Measurements from ENCODE around the gene TUBG2.
"Not testable (repeated sequence)": the region's sequence is repeated elsewhere in the genome, so short reads cannot be mapped to it uniquely, and the experiment has no call there.

The TUBG2 gene

GRCh38 chr17:42655528-42655927, 3.6 kb upstream of the TUBG2 start:
- no peak for DNase-seq (ENCODE audit: low read depth)

- DNase-seq (ENCODE audit: low read depth), result no peak
Measured at GRCh38 chr17:42657824-42658588, 1.1 kb upstream of the TUBG2 start.

- DNase-seq (ENCODE audit: low read depth), result not testable (repeated sequence)
Measured at GRCh38 chr17:42659932-42660274, 819 bp downstream of the TUBG2 start.

- DNase-seq (ENCODE audit: low read depth), result no peak
Measured at GRCh38 chr17:42660692-42661345, 1.7 kb downstream of the TUBG2 start.

- no peak for DNase-seq (ENCODE audit: low read depth)
Measured at GRCh38 chr17:42665581-42666001, 6.5 kb downstream of the TUBG2 start.

- DNase-seq (ENCODE audit: low read depth), result not testable (repeated sequence)
Measured at GRCh38 chr17:42666126-42666525, 7.0 kb downstream of the TUBG2 start.

GRCh38 chr17:42667088-42667951, 8.2 kb downstream of the TUBG2 start:
- no peak for DNase-seq (ENCODE audit: low read depth)

GRCh38 chr17:42669705-42669976, 10.6 kb downstream of the TUBG2 start:
- DNase-seq (ENCODE audit: low read depth), result no peak

- no peak for DNase-seq (ENCODE audit: low read depth)
Measured at GRCh38 chr17:42669977-42670788, 11.1 kb downstream of the TUBG2 start.

GRCh38 chr17:42670789-42671657, 11.9 kb downstream of the TUBG2 start:
- no peak for DNase-seq (ENCODE audit: low read depth)

GRCh38 chr17:42672038-42672437, 13.0 kb downstream of the TUBG2 start:
- no peak for DNase-seq (ENCODE audit: low read depth)

- DNase-seq (ENCODE audit: low read depth), result no peak
Measured at GRCh38 chr17:42673266-42673884, 14.3 kb downstream of the TUBG2 start.

GRCh38 chr17:42673885-42674754, 15.0 kb downstream of the TUBG2 start:
- DNase-seq (ENCODE audit: low read depth), result no peak

- no peak for DNase-seq (ENCODE audit: low read depth)
Measured at GRCh38 chr17:42674755-42675347, 15.8 kb downstream of the TUBG2 start.

- DNase-seq (ENCODE audit: low read depth), result no peak
Measured at GRCh38 chr17:42675348-42675964, 16.4 kb downstream of the TUBG2 start.

- DNase-seq (ENCODE audit: low read depth), result no peak
Measured at GRCh38 chr17:42675965-42676423, 16.9 kb downstream of the TUBG2 start.

- no peak for DNase-seq (ENCODE audit: low read depth)
Measured at GRCh38 chr17:42676424-42677011, 17.4 kb downstream of the TUBG2 start, which contains the start of gene PLEKHH3. TSS of gene PLEKHH3 (minus strand) at chr17:42676994. CDS start at chr17:42676563, 431 bp downstream.

All from stimulated activated CD8-positive, alpha-beta memory T cell treated with anti-CD3 and anti-CD28 coated beads, Interleukin-15, amount 100 ng/mL, for 24 hours (primary cell).